GM08714 (cell line): ENCODE measurements around the gene PTPRN2.
"Not testable (repeated sequence)": the region's sequence is repeated elsewhere in the genome, so short reads cannot be mapped to it uniquely, and the experiment has no call there.

ENCODE experiments used
- H3K4me3 ChIP-seq: fragments of 200-500 bp; sonication (Bioruptor generic); 2 replicates; pipeline ENCODE4 v1.5.1; 2014; ENCODE audit warnings: mild to moderate bottlenecking, low read length, inconsistent platforms
- ZNF274 ChIP-seq: IDR thresholded peaks from 2 replicates; pipeline ENCODE4 v1.6.1; 2012; ENCODE audit warnings: mild to moderate bottlenecking, low read depth, low read length

Gene PTPRN2

GRCh38 chr7:157573244-157573643 is 1014.4 kb downstream of the PTPRN2 start:
- no peak overlapping the region for H3K4me3 ChIP-seq
- TF ChIP-seq ZNF274: no peak

- H3K4me3 ChIP-seq: no peak overlapping the region
- no peak for TF ChIP-seq ZNF274
These were observed 1015.0 kb downstream of the PTPRN2 start for GRCh38 chr7:157572622-157573021.

GRCh38 chr7:157570531-157571200 is 1017.0 kb downstream of the PTPRN2 start:
- TF ChIP-seq ZNF274: no peak
- no peak overlapping the region for H3K4me3 ChIP-seq

DNA sequence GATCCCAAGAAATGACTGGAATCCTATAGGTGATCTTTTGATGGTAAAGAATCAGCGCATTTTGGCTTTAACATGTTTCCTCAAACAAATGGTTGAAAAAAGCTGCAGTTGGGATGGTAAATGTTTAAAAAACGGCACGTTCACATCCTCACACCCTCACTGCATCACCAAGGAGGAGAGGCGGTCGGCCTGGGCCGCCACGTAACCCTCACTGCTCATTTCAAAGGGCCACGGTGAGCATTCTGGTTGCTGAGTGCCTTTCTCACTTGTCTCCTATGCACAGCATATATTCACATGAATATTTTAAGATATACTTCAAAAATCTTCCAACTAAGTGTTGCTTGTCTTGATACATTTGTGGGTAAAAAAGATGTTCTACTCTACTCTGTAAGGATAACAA is 1017.7 kb downstream of the PTPRN2 start:
- TF ChIP-seq ZNF274: no peak
- H3K4me3 ChIP-seq: no peak overlapping the region

GRCh38 chr7:157568770-157569584 is 1018.6 kb downstream of the PTPRN2 start:
- H3K4me3 ChIP-seq: peak overlapping the region; percentile 44; the same call in 1 of the 2 replicates
- no peak for TF ChIP-seq ZNF274

GRCh38 chr7:157568106-157568769 is 1019.4 kb downstream of the PTPRN2 start:
- TF ChIP-seq ZNF274: no peak
- peak overlapping the region; percentile 44; the same call in 1 of the 2 replicates for H3K4me3 ChIP-seq

DNA sequence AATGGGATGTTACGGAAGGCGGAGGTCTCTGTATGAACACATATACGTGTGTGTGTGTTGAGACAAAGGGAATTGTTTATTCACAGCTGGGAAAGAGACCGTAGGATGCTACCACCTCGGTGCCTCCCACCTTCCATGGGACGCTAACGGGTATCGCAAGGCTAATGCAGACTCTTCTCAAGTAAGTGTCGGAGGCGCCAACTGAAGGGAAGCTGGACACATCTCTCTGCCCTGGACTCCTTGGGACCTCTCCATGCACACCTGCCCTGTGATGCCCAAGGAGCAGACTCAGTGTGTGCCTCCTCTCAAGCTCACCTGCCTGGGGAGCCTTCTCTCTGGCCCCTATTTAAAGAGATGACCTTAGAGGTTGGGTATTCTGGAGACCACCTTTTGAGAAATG is 1020.0 kb downstream of the PTPRN2 start:
- no peak overlapping the region; the same call in 1 of the 2 replicates for H3K4me3 ChIP-seq
- TF ChIP-seq ZNF274: no peak

DNA sequence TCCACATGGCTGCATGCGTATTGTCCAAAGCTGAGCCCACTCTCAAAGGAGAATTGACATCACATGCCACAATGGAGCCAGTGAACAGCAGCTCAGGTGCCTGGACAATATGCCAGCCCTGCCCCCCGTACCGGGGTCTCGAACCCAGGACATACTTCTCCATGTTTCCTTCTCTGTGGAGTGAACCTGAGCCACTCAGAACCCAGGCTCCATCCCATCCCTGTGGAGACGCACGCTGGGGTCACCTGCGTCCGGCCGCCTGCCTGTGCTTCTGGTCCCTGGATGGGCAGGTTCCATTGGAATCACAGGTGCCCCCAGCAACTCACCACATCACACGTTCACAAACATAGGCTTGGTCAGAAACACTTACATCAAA is 1021.0 kb downstream of the PTPRN2 start:
- TF ChIP-seq ZNF274: no peak
- no peak overlapping the region for H3K4me3 ChIP-seq

DNA sequence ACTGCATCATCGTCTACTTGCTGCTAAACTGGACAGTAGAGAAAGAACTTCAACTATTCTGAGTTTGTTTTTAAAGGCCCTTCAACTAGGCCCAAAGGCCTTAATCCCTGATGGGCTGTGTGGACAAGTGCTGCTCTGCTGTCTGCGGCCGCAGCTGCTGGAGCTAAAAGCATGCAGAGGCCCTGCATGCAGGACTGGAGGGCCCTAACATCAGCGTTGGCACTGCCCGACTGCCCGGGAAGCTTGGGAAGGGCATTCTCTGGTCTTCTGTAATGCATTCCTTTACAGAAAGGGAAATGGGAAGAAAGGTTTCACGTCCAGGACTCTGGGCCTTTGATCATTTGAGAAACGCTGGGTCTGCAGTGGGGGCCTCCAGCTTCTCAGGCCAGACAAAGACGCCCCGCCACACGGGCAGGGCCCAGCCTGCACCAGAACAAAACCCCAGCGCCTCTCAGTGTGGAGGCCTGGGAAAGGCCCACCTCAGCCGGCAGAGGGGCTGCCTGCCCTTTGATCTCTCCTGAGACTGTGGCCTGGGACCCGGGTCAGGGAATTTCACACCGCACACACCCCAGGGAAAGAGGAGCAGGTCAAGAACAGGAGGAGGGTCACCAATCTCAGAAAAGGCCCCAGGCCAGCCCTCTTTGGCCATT is 1021.5 kb downstream of the PTPRN2 start:
- no peak for TF ChIP-seq ZNF274
- no peak overlapping the region for H3K4me3 ChIP-seq

- no peak for TF ChIP-seq ZNF274
- H3K4me3 ChIP-seq: no peak overlapping the region
These were observed 1022.4 kb downstream of the PTPRN2 start for GRCh38 chr7:157565201-157565626.

DNA sequence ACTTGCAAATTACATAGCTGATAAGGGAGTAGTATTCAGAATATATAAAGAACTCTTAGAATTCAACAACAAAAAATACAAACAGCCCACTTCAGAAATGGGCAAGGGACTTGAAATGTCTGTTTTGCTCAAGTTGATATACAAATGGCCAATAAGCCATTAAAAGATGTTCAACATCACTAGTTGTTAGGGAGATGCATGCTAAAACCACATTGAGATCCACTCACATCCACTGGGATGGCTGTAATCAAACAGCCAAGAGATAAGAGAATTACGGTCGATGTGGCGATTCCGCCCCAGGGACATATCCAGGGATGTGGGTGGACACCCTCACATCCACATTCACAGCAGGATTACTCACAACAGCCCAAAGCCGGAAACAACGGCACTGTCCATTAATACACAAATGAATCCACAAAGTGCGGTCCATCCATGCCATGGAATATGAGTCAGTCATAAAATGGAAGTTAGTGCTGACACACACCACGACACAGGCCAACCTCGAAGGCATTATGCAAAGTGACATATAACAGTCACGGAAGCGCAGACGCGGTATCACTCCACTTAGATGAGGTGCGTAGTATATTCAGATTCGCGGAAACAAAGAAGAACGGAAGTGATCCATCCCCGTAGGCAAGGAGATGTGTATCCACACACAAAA is 1023.0 kb downstream of the PTPRN2 start:
- no peak for TF ChIP-seq ZNF274
- no peak overlapping the region for H3K4me3 ChIP-seq

DNA sequence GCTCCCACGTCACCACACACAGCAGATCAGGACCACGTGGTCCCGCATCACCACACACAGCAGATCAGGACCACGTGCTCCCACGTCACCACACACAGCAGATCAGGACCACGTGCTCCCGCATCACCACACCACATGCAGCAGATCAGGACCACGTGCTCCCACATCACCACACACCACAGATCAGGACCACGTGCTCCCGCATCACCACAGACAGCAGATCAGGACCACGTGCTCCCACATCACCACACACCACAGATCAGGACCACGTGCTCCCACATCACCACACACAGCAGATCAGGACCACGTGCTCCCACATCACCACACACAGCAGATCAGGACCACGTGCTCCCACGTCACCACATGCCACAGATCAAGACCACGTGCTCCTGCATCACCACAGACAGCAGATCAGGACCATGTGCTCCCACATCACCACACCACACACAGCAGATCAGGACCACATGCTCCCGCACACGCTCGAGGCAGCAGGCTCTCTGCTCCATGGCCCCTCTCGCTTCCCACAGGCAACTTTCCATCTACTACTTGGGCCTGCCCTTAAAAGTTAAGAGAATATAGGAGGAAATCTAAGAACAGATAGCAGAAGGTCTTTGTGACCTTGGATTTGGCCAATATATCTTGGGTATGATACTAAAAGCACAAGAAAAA is 1024.0 kb downstream of the PTPRN2 start:
- H3K4me3 ChIP-seq: not testable (repeated sequence)

DNA sequence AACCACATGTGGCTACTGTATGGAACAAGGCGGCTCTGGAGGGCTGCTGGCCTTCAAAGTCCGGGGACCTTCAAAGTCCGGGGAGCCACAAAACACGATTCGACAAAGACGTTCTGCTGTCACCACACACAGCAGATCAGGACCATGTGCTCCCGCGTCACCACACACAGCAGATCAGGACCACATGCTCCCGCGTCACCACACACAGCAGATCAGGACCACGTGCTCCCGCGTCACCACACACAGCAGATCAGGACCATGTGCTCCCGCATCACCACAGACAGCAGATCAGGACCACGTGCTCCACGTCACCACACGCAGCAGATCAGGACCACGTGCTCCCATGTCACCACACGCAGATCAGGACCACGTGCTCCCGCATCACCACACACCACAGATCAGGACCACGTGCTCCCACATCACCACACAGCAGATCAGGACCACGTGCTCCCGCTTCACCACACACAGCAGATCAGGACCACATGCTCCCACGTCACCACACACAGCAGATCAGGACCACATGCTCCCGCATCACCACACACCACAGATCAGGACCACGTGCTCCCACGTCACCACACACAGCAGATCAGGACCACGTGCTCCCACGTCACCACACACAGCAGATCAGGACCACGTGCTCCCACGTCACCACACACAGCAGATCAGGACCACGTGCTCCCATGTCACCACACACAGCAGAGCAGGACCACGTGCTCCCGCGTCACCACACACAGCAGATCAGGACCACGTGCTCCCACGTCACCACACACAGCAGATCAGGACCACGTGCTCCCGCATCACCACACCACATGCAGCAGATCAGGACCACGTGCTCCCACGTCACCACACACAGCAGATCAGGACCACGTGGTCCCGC is 1024.9 kb downstream of the PTPRN2 start:
- H3K4me3 ChIP-seq: not testable (repeated sequence)
